Prostate gland (tissue), 2 donors: ENCODE measurements around the gene TMEM8B. TPM values are rescaled to one million over a fixed set of nuclear protein-coding genes. Genes with fewer than 3 reads are reported as not detected.
"Not testable (repeated sequence)": the region's sequence is repeated elsewhere in the genome, so short reads cannot be mapped to it uniquely, and the experiment has no call there.

ENCODE experiments used
- DNase-seq: peaks from one replicate; pipeline ENCODE4 v3.0.0-alpha.2; 2019; ENCODE audit warnings: low spot score
- H3K27ac ChIP-seq, 2 donors: fragments of 200-600 bp; sonication (generic); 2 replicates each; pipeline ENCODE4 v1.5.1; 2017 to 2019
- H3K27me3 ChIP-seq: fragments of 200-600 bp; sonication (generic); replicated peaks from 2 replicates; pipeline ENCODE4 v1.5.1; 2019; ENCODE audit not compliant: insufficient read depth
- H3K36me3 ChIP-seq, 2 donors: fragments of 200-600 bp; sonication (generic); 1 replicate in 1 of 2; 2 replicates in 1 of 2; pipeline versions ENCODE4 v1.5.1 to v1.8.1; 2017 to 2019
- H3K4me1 ChIP-seq: fragments of 200-600 bp; sonication (generic); replicated peaks from 2 replicates; pipeline ENCODE4 v1.5.1; 2019
- H3K4me3 ChIP-seq, 2 donors: fragments of 200-600 bp; sonication (generic); 2 replicates each; pipeline ENCODE4 v1.5.1; 2017 to 2019
- H3K9me3 ChIP-seq: fragments of 200-600 bp; sonication (generic); 2 replicates; pipeline ENCODE4 v1.5.1; 2017
- POLR2A ChIP-seq: fragments of 450-650 bp; IDR thresholded peaks from one replicate; pipeline ENCODE4 v1.6.1; 2016; ENCODE audit warnings: antibody characterized with exemption, mild to moderate bottlenecking
- POLR2AphosphoS5 ChIP-seq: sonication (generic); formaldehyde crosslinking; IDR thresholded peaks from one replicate; pipeline ENCODE4 v1.6.1; 2017; ENCODE audit warnings: antibody characterized with exemption
- WGBS: methylation state at CpG from one replicate; pipeline ENCODE4 v1.1.5; 2018; 5-methylcytosine and 5-hydroxymethylcytosine counted together
- intact Hi-C: fragments of 100-400 bp; cut with DNase I; formaldehyde crosslinking; loops from one replicate; pipeline ENCODE4 v1.14.2; 2022
- total RNA-seq, 2 donors: library from RNA; depleted of rRNA; stranded (reverse); fragments of >200 nt; gene quantifications; one replicate each; pipeline ENCODE4 v1.1.0, GENCODE V29; 2016
- TF ChIP-seq, protein P1 (sequence below), 4 experiments: fragments of 200-600 bp in 2 of 4; fragments of 450-650 bp in 2 of 4; sonication (generic) in 2 of 4; IDR thresholded peaks; 1 replicate in 3 of 4; 2 replicates in 1 of 4; pipeline ENCODE4 v1.5.1; 2016 to 2019; ENCODE audit warnings: antibody characterized with exemption in 4 of 4, mild to moderate bottlenecking in 2 of 4, moderate library complexity in 2 of 4

The TMEM8B gene
- total RNA-seq, 2 donors from 2014 or later, result 15.8 to 25.9 TPM

DNA sequence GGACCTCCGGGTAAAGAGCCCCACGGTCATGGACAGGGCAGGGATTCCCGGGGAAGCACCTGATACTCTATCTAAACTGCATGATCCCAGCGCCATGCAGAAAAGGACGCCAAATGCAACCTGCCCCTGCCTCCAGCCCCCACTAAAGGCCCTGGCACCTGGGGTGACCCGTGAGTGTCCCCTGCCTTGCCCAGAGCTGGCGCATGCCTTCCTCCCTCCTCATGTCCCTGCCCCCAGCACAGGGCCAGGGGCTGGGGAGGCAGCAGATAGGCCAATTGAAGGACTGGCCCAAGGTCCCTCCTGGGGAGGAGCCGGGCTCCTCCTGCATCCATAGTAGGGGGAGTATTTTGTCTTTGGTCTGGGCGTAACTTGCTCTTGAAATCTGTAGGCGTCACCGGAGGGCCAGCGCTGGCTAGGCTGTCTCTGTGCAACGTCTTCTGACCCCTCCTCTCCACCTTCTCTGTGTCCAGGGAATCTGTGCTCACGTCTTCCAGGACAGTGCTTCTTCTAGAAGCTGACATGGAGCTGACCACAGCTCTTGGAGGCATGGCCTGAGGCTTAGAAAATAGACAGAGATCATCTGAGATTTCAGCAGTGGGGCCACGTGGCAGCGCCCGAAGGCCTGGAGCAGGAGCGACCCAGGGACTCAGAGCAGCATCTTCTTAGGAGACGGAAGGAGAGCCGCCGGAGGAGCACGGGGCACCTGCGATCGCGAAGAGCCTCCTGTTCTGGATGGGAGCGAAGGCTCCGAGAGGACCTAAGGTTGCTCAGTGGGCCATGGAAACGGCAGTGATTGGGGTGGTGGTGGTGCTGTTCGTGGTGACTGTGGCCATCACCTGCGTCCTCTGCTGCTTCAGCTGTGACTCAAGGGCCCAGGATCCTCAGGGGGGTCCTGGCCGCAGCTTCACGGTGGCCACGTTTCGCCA lies 80.9 kb downstream of the TMEM8B start:
- 90% methylated on average over 34 of the region's 34 CpGs for WGBS
- DNase-seq, result no peak
- H3K4me1 ChIP-seq, result peaks cover 36% of the 10 kb centered on the region
- no peak overlapping the region for H3K4me3 ChIP-seq
- no peaks in the 10 kb centered on the region for H3K36me3 ChIP-seq
- H3K27me3 ChIP-seq, result no peaks in the 10 kb centered on the region
- H3K27ac ChIP-seq, result peak overlapping the region; percentile 79 to 81
- intact Hi-C loops, result no loop called here
- no peaks in the 10 kb centered on the region for H3K9me3 ChIP-seq
- TF ChIP-seq POLR2A, result no peak
- TF ChIP-seq, protein P1, sequence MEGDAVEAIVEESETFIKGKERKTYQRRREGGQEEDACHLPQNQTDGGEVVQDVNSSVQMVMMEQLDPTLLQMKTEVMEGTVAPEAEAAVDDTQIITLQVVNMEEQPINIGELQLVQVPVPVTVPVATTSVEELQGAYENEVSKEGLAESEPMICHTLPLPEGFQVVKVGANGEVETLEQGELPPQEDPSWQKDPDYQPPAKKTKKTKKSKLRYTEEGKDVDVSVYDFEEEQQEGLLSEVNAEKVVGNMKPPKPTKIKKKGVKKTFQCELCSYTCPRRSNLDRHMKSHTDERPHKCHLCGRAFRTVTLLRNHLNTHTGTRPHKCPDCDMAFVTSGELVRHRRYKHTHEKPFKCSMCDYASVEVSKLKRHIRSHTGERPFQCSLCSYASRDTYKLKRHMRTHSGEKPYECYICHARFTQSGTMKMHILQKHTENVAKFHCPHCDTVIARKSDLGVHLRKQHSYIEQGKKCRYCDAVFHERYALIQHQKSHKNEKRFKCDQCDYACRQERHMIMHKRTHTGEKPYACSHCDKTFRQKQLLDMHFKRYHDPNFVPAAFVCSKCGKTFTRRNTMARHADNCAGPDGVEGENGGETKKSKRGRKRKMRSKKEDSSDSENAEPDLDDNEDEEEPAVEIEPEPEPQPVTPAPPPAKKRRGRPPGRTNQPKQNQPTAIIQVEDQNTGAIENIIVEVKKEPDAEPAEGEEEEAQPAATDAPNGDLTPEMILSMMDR (IDR thresholded peaks at IDR 0.05), result no peak
- TF ChIP-seq POLR2AphosphoS5, result no peak

- 62% methylated on average over 14 of the region's 14 CpGs for WGBS
- H3K27me3 ChIP-seq, result no peaks in the 10 kb centered on the region
- peak overlapping the region; percentile 57 to 79 for H3K27ac ChIP-seq
- H3K4me1 ChIP-seq, result peaks cover 30% of the 10 kb centered on the region
- H3K36me3 ChIP-seq, result no peaks in the 10 kb centered on the region
- intact Hi-C loops, result no loop called here
- peak; percentile 60 for TF ChIP-seq POLR2AphosphoS5
- TF ChIP-seq, protein P1 (IDR thresholded peaks at IDR 0.05), result peak in 3 of 4 experiments; percentile 52 to 70 (median 70)
- TF ChIP-seq POLR2A, result no peak
- peak; percentile 53 for DNase-seq
- no peaks in the 10 kb centered on the region for H3K9me3 ChIP-seq
- H3K4me3 ChIP-seq, result no peak overlapping the region
Measured at GRCh38 chr9:35910613-35911359, 81.8 kb downstream of the TMEM8B start.

- no peaks in the 10 kb centered on the region for H3K27me3 ChIP-seq
- H3K36me3 ChIP-seq, result no peaks in the 10 kb centered on the region
- H3K4me1 ChIP-seq, result peaks cover 24% of the 10 kb centered on the region
- no peak overlapping the region for H3K4me3 ChIP-seq
- TF ChIP-seq POLR2A, result no peak
- no peak for TF ChIP-seq POLR2AphosphoS5
- TF ChIP-seq, protein P1 (IDR thresholded peaks at IDR 0.05), result no peak
- intact Hi-C loops, result no loop called here
- H3K9me3 ChIP-seq, result no peaks in the 10 kb centered on the region
- 86% methylated on average over 10 of the region's 10 CpGs for WGBS
- DNase-seq, result no peak
- peak overlapping the region in 1 of 2 donors; percentile 79 for H3K27ac ChIP-seq
Measured at GRCh38 chr9:35911690-35912089, 82.7 kb downstream of the TMEM8B start.

GRCh38 chr9:35912791-35913400 lies 83.9 kb downstream of the TMEM8B start:
- 83% methylated on average over 10 of the region's 10 CpGs for WGBS
- Histone ChIP-seq H3K9me3 (no peaks in the 10 kb centered on the region), H3K27ac (no peak overlapping the region), H3K27me3 (no peaks in the 10 kb centered on the region), H3K4me1 (peaks cover 13% of the 10 kb centered on the region), H3K4me3 (no peak overlapping the region), H3K36me3 (no peaks in the 10 kb centered on the region)
- intact Hi-C loops, result no loop called here
- no peak for TF ChIP-seq POLR2AphosphoS5
- TF ChIP-seq, protein P1 (IDR thresholded peaks at IDR 0.05), result no peak
- no peak for TF ChIP-seq POLR2A
- no peak for DNase-seq

GRCh38 chr9:35913429-35913828 lies 84.4 kb downstream of the TMEM8B start:
- H3K9me3 ChIP-seq, H3K27ac ChIP-seq, H3K36me3 ChIP-seq, DNase-seq, intact Hi-C loops, H3K4me1 ChIP-seq, H3K4me3 ChIP-seq, H3K27me3 ChIP-seq: not testable (repeated sequence)
